ENCODE results near the gene ALG14.

GRCh38 chr1:94947437-94947836 is 125.3 kb downstream of the ALG14 start:
- TF ChIP-seq POLR2A (IDR thresholded peaks at IDR 0.05): no peak
- TF ChIP-seq, protein P1, sequence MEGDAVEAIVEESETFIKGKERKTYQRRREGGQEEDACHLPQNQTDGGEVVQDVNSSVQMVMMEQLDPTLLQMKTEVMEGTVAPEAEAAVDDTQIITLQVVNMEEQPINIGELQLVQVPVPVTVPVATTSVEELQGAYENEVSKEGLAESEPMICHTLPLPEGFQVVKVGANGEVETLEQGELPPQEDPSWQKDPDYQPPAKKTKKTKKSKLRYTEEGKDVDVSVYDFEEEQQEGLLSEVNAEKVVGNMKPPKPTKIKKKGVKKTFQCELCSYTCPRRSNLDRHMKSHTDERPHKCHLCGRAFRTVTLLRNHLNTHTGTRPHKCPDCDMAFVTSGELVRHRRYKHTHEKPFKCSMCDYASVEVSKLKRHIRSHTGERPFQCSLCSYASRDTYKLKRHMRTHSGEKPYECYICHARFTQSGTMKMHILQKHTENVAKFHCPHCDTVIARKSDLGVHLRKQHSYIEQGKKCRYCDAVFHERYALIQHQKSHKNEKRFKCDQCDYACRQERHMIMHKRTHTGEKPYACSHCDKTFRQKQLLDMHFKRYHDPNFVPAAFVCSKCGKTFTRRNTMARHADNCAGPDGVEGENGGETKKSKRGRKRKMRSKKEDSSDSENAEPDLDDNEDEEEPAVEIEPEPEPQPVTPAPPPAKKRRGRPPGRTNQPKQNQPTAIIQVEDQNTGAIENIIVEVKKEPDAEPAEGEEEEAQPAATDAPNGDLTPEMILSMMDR (IDR thresholded peaks at IDR 0.05): no peak
